Left renal pelvis (tissue), 4 donors: ENCODE data around the gene ATP6V1G2. TPM values are rescaled to one million over a fixed set of nuclear protein-coding genes. Genes with fewer than 3 reads are reported as not detected.

ENCODE experiments used
- polyA plus RNA-seq, 4 donors: library from polyadenylated mRNA; unstranded; fragments of 120-200 nt; gene quantifications; one replicate each; pipeline ENCODE4 v1.2.1, GENCODE V29; 2013; ENCODE audit not compliant: insufficient read length in 4 of 4

The ATP6V1G2 gene
- polyA plus RNA-seq, 4 donors, result 4.8 to 9.4 (median 6.4) TPM

Other genes starting within 250 kb of the ATP6V1G2 start
- 100 to 1,000 TPM; 105 to 177 (median 155) TPM for gene HLA-B, start 189.4 kb downstream of the ATP6V1G2 start, polyA plus RNA-seq
- 10 to 100 TPM in 1 of 4 donors, 1 to 10 TPM in 3; 4.4 to 12.8 (median 8.1) TPM for gene MICA, start 143.0 kb downstream of the ATP6V1G2 start, polyA plus RNA-seq
- 1 to 10 TPM in 3 of 4 donors, under 1 TPM in 1; 0.49 to 2.3 (median 1.0) TPM for gene MICB, start 48.5 kb downstream of the ATP6V1G2 start, polyA plus RNA-seq
- 10 to 100 TPM in 3 of 4 donors, under 1 TPM in 1; 0.27 to 18.6 (median 12.8) TPM for gene MCCD1, start 17.6 kb downstream of the ATP6V1G2 start, polyA plus RNA-seq
- 100 to 1,000 TPM; 448 to 682 (median 553) TPM for gene DDX39B, start 4.6 kb downstream of the ATP6V1G2 start, polyA plus RNA-seq
- gene NFKBIL1, start 1.0 kb upstream of the ATP6V1G2 start, polyA plus RNA-seq, result 10 to 100 TPM; 18.3 to 28.7 (median 19.7) TPM
- gene LTA, start 25.7 kb upstream of the ATP6V1G2 start, polyA plus RNA-seq, result under 1 TPM; 0.23 to 0.43 (median 0.36) TPM
- gene TNF, start 29.0 kb upstream of the ATP6V1G2 start, polyA plus RNA-seq, result 1 to 10 TPM in 1 of 4 donors, under 1 TPM in 2, not detected in 1; 0.23 to 2.5 (median 0.29) TPM
- 1 to 10 TPM in 3 of 4 donors, under 1 TPM in 1; 0.66 to 2.0 (median 1.6) TPM for gene LTB, start 35.8 kb upstream of the ATP6V1G2 start, polyA plus RNA-seq
- gene LST1, start 39.7 kb upstream of the ATP6V1G2 start, polyA plus RNA-seq, result 10 to 100 TPM in 1 of 4 donors, 1 to 10 TPM in 3; 4.6 to 10.3 (median 4.9) TPM
- under 1 TPM in 2 of 4 donors, not detected in 2; 0.17 to 0.20 TPM for gene NCR3, start 46.4 kb upstream of the ATP6V1G2 start, polyA plus RNA-seq
- gene AIF1, start 68.6 kb upstream of the ATP6V1G2 start, polyA plus RNA-seq, result 10 to 100 TPM; 43.3 to 77.0 (median 73.6) TPM
- gene PRRC2A, start 74.1 kb upstream of the ATP6V1G2 start, polyA plus RNA-seq, result 100 to 1,000 TPM; 143 to 224 (median 174) TPM
- 100 to 1,000 TPM; 186 to 278 (median 241) TPM for gene BAG6, start 106.1 kb upstream of the ATP6V1G2 start, polyA plus RNA-seq
- gene APOM, start 109.3 kb upstream of the ATP6V1G2 start, polyA plus RNA-seq, result 100 to 1,000 TPM in 2 of 4 donors, 10 to 100 TPM in 2; 10.1 to 106 (median 83.8) TPM
- 10 to 100 TPM; 15.8 to 21.1 (median 19.0) TPM for gene C6orf47, start 114.2 kb upstream of the ATP6V1G2 start, polyA plus RNA-seq
- gene GPANK1, start 118.4 kb upstream of the ATP6V1G2 start, polyA plus RNA-seq, result 10 to 100 TPM; 16.8 to 28.9 (median 24.9) TPM
- gene CSNK2B, start 119.5 kb upstream of the ATP6V1G2 start, polyA plus RNA-seq, result 100 to 1,000 TPM; 184 to 243 (median 239) TPM
- 10 to 100 TPM; 16.6 to 28.7 (median 20.9) TPM for gene LY6G5B, start 123.4 kb upstream of the ATP6V1G2 start, polyA plus RNA-seq
- 1 to 10 TPM; 1.6 to 5.9 (median 2.6) TPM for gene LY6G5C, start 134.5 kb upstream of the ATP6V1G2 start, polyA plus RNA-seq
- gene ABHD16A, start 156.7 kb upstream of the ATP6V1G2 start, polyA plus RNA-seq, result 10 to 100 TPM; 50.1 to 67.5 (median 55.9) TPM
- gene LY6G6F, start 160.3 kb upstream of the ATP6V1G2 start, polyA plus RNA-seq, result 1 to 10 TPM in 1 of 4 donors, under 1 TPM in 2, not detected in 1; 0.30 to 1.5 (median 0.52) TPM
- not detected for gene LY6G6D, start 168.7 kb upstream of the ATP6V1G2 start, polyA plus RNA-seq
- under 1 TPM in 3 of 4 donors, not detected in 1; 0.45 to 0.74 (median 0.63) TPM for gene LY6G6C, start 175.1 kb upstream of the ATP6V1G2 start, polyA plus RNA-seq
- 1 to 10 TPM; 1.1 to 2.9 (median 1.4) TPM for gene MPIG6B, start 176.8 kb upstream of the ATP6V1G2 start, polyA plus RNA-seq
- 100 to 1,000 TPM; 150 to 213 (median 182) TPM for gene DDAH2, start 182.7 kb upstream of the ATP6V1G2 start, polyA plus RNA-seq
- 100 to 1,000 TPM; 201 to 309 (median 278) TPM for gene CLIC1, start 189.9 kb upstream of the ATP6V1G2 start, polyA plus RNA-seq
- gene MSH5, start 193.4 kb upstream of the ATP6V1G2 start, polyA plus RNA-seq, result 10 to 100 TPM; 14.2 to 51.0 (median 25.2) TPM
- 10 to 100 TPM in 2 of 4 donors, 1 to 10 TPM in 2; 2.7 to 13.0 (median 7.9) TPM for gene SAPCD1, start 216.0 kb upstream of the ATP6V1G2 start, polyA plus RNA-seq
- 10 to 100 TPM in 1 of 4 donors, 1 to 10 TPM in 3; 1.5 to 11.1 (median 5.5) TPM for gene VWA7, start 230.7 kb upstream of the ATP6V1G2 start, polyA plus RNA-seq
- 10 to 100 TPM; 42.7 to 67.9 (median 60.0) TPM for gene VARS1, start 249.1 kb upstream of the ATP6V1G2 start, polyA plus RNA-seq